GM12878 (cell line): Measurements from ENCODE around the gene MEF2C. TPM values are rescaled to one million over a fixed set of nuclear protein-coding genes. Genes with fewer than 3 reads are reported as not detected.

ENCODE experiments used
- ATAC-seq: fragments of 200-7000 bp; cut with Tn5 transposase; 3 replicates; pipeline ENCODE4 v1.9.1; 2020; ENCODE audit warnings: mild to moderate bottlenecking, moderate library complexity
- BruUV-seq: library from RNA; stranded (reverse); fragments of 400-500 nt; replicated peaks from 2 replicates; lab custom pipeline; 2021; lab: Mats Ljungman, UMichigan
- CTCF ChIA-PET: fragments of 300-600 bp; sonication (Branson Sonifier 250); formaldehyde crosslinking; extraction: SDS; loops from one replicate; lab custom pipeline; 2021; ENCODE audit warnings: inconsistent platforms; lab: Yijun Ruan, JAX
- POLR2A ChIA-PET: fragments of 350-600 bp; formaldehyde crosslinking; extraction: SDS; loops from one replicate; lab custom pipeline; 2021; ENCODE audit warnings: inconsistent platforms; lab: Charles Lee
- RAD21 ChIA-PET: fragments of 300-600 bp; sonication (Branson Sonifier 250); formaldehyde crosslinking; loops from one replicate; lab custom pipeline; 2023; ENCODE audit warnings: antibody characterized with exemption; ENCODE audit not compliant: unreplicated experiment; lab: Charles Lee
- SMC1A ChIA-PET: fragments of 300-600 bp; sonication (Branson Sonifier 250); formaldehyde crosslinking; loops from one replicate; lab custom pipeline; 2023; ENCODE audit not compliant: unreplicated experiment, uncharacterized antibody; lab: Charles Lee
- DNase-seq: peaks from one replicate; pipeline ENCODE4 v3.0.0-alpha.2; 2011; ENCODE audit warnings: low read depth, low spot score
- FAIRE-seq: peaks from 3 replicates; lab custom pipeline; 2011; peaks lifted over from hg19 to GRCh38; lab: Jason Lieb, UNC
- H2AFZ ChIP-seq: 2 replicates; pipeline ENCODE4 v1.6.0; 2011; ENCODE audit warnings: low read depth, low read length, control low read depth; ENCODE audit not compliant: control insufficient read depth
- H3K27ac ChIP-seq: 2 replicates; pipeline ENCODE4 v1.5.1; 2011; ENCODE audit warnings: control low read depth; ENCODE audit not compliant: control insufficient read depth, insufficient read depth
- H3K27me3 ChIP-seq, 2 experiments: replicated peaks in 1 of 2; 2 replicates each; pipeline versions ENCODE4 v1.6.0 to v1.6.1; 2011; ENCODE audit warnings: low read length in 1 of 2; ENCODE audit not compliant: control insufficient read depth in 2 of 2, insufficient read depth in 2 of 2
- H3K36me3 ChIP-seq, 2 experiments: 2 replicates each; pipeline ENCODE4 v1.5.1; 2011; ENCODE audit warnings: low read length in 1 of 2; ENCODE audit not compliant: control insufficient read depth in 2 of 2, insufficient read depth in 2 of 2
- H3K4me1 ChIP-seq: 2 replicates; pipeline ENCODE4 v1.6.1; 2011; ENCODE audit warnings: mild to moderate bottlenecking, low read length, moderate library complexity, mixed read lengths; ENCODE audit not compliant: control insufficient read depth, insufficient read depth
- H3K4me2 ChIP-seq: 2 replicates; pipeline ENCODE4 v1.6.0; 2011; ENCODE audit warnings: control low read depth; ENCODE audit not compliant: control insufficient read depth, insufficient read depth
- H3K4me3 ChIP-seq: fragments of 200-600 bp; sonication (generic); 2 replicates; pipeline ENCODE4 v1.5.1; 2016
- H3K79me2 ChIP-seq: 2 replicates; pipeline ENCODE4 v1.6.0; 2011; ENCODE audit warnings: low read length; ENCODE audit not compliant: control insufficient read depth, insufficient read depth
- H3K9ac ChIP-seq: 2 replicates; pipeline ENCODE4 v1.8.0; 2011; ENCODE audit warnings: low read length, control low read depth, mixed read lengths; ENCODE audit not compliant: control insufficient read depth, insufficient read depth
- H3K9me3 ChIP-seq: replicated peaks from 3 replicates; pipeline ENCODE4 v1.5.1; 2011; ENCODE audit warnings: mild to moderate bottlenecking, low read length; ENCODE audit not compliant: control insufficient read depth, insufficient read depth
- H4K20me1 ChIP-seq: 2 replicates; pipeline ENCODE4 v1.6.0; 2011; ENCODE audit not compliant: control insufficient read depth, insufficient read depth
- E4F1 ChIP-seq: fragments of 450-650 bp; IDR thresholded peaks from 2 replicates; pipeline ENCODE4 v1.6.1; 2018; ENCODE audit warnings: borderline replicate concordance, mild to moderate bottlenecking; ENCODE audit not compliant: partially characterized antibody
- PAX8 ChIP-seq: fragments of 450-650 bp; IDR thresholded peaks from 2 replicates; pipeline ENCODE4 v1.6.1; 2017; ENCODE audit warnings: mild to moderate bottlenecking, moderate library complexity
- POLR2A ChIP-seq: IDR thresholded peaks from 2 replicates; pipeline ENCODE4 v1.6.1; 2011; ENCODE audit warnings: low read depth, mild to moderate bottlenecking, low read length
- WGBS: methylation state at CpG from one replicate; pipeline ENCODE4 v1.1.6; 2016; ENCODE audit warnings: low lambda C conversion rate; ENCODE audit not compliant: insufficient replicate concordance, insufficient coverage; ENCODE audit errors: missing lambda C conversion rate; 5-methylcytosine and 5-hydroxymethylcytosine counted together
- in situ Hi-C: fragments of 300-500 bp; cut with MboI; formaldehyde crosslinking; loops from 9 replicates; pipeline ENCODE4 v1.14.3; 2018; ENCODE audit warnings: mixed read lengths
- intact Hi-C: fragments of 100-400 bp; cut with micrococcal nuclease; formaldehyde crosslinking; loops from one replicate; pipeline ENCODE4 v1.14.2; 2022; ENCODE audit not compliant: unreplicated experiment
- polyA plus RNA-seq, 11 experiments: library from polyadenylated mRNA; depleted of rRNA in 4 of 11; unstranded in 6 of 11; stranded (reverse) in 5 of 11; fragments of >200 nt; fragmentation: Nextera tagmentation in 4 of 11; fragmentation: Illumina TruSeq in 1 of 11; extraction: Ambion mirVana in 4 of 11; extraction: Trizol in 1 of 11; gene quantifications; 1 replicate in 1 of 11; 2 replicates in 10 of 11; pipeline versions ENCODE4 v1.2.1 to v1.2.3, GENCODE V29; 2011 to 2016; ENCODE audit warnings: inconsistent platforms in 2 of 11, missing spikeins in 2 of 11, low read depth in 1 of 11
- total RNA-seq, 4 experiments: library from RNA; depleted of rRNA in 3 of 4; stranded (reverse); fragments of >200 nt in 3 of 4; fragmentation: Illumina TruSeq in 1 of 4; extraction: Trizol in 1 of 4; gene quantifications; 2 replicates each; pipeline versions ENCODE4 v1.2.1 to v1.2.3, GENCODE V29; 2013 to 2021

The MEF2C gene
- total and polyA plus RNA-seq, 10 of the 15 experiments (the other 5 are each of a cell fraction or from before 2014, with no cell fraction given) = 104 to 225 (median 180) TPM

GRCh38 chr5:88860501-88860900, 22.5 kb downstream of the MEF2C start:
- no peak overlapping the region for H3K4me3 ChIP-seq
- 100% methylated on average over 1 of the region's 1 CpG for WGBS
- H2AFZ ChIP-seq = no peak overlapping the region
- RAD21 ChIA-PET = no interaction called here
- SMC1A ChIA-PET = interaction anchor here (1.1 to 1.7 kb wide), 4 partner anchors 10 to 410 kb away, joined by 3 to 4 read pairs (median 4); no protein-coding TSS in a partner anchor
- POLR2A ChIA-PET = interaction anchor here (1.4 kb wide), 1 partner anchor 11 kb away, joined by 3 read pairs; no protein-coding TSS in a partner anchor
- no peaks in the 10 kb centered on the region for H3K4me1 ChIP-seq
- peaks cover 75% of the 10 kb centered on the region for H3K79me2 ChIP-seq
- BruUV-seq = no TSS peak
- H4K20me1 ChIP-seq = no peaks in the 10 kb centered on the region
- FAIRE-seq = no peak
- H3K27ac ChIP-seq = no peak overlapping the region
- H3K9me3 ChIP-seq = peaks cover 38% of the 10 kb centered on the region
- peaks cover 0 to 50% of the 10 kb centered on the region in 2 experiments for H3K36me3 ChIP-seq
- H3K9ac ChIP-seq = no peak overlapping the region
- intact Hi-C loops = no loop called here
- TF ChIP-seq PAX8 (no peak), POLR2A (peak; percentile 38; the same call in 1 of the 2 replicates)
- CTCF ChIA-PET = interaction anchor here (1.3 kb wide), 1 partner anchor 136 kb away, joined by 3 read pairs; no protein-coding TSS in a partner anchor
- in situ Hi-C loops = no loop called here
- H3K4me2 ChIP-seq = no peak overlapping the region
- no peak; the same call in 2 of the 3 replicates for ATAC-seq
- H3K27me3 ChIP-seq = no peaks in the 10 kb centered on the region
- DNase-seq = no peak

DNA sequence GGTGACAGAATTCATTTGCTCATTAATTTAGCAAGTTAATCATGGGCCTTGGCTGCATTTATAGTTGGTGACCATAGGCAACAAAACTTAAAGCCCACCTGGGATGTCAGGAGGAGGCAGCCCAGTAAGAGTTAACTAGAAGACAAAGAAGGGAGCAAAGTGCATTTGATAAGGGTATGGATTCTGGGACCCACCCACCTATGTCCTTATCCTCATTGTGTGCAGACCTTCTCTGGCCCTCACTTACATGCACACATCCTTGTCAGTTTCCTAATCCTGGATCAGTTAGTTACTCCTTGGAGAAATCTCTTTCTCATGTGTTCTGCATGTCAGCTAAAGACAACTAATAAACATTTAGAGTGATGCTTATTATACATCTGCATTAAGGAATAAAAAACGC, 24.6 kb downstream of the MEF2C start:
- H3K4me2 ChIP-seq = no peak overlapping the region
- no peak for TF ChIP-seq E4F1
- TF ChIP-seq POLR2A = peak; percentile 37; the same call in 1 of the 2 replicates
- in situ Hi-C loops (no loop called here), intact Hi-C loops (no loop called here)
- no TSS peak for BruUV-seq
- H3K9ac ChIP-seq = no peak overlapping the region
- no peak overlapping the region for H3K27ac ChIP-seq
- H2AFZ ChIP-seq = no peak overlapping the region
- ChIA-PET RAD21 (no interaction called here), POLR2A (no interaction called here), CTCF (no interaction called here), SMC1A (no interaction called here)
- DNase-seq (no peak), ATAC-seq (no peak), FAIRE-seq (no peak)
- no peaks in the 10 kb centered on the region for H3K27me3 ChIP-seq
- peaks cover 67% of the 10 kb centered on the region for H3K79me2 ChIP-seq
- H4K20me1 ChIP-seq = no peaks in the 10 kb centered on the region
- peaks cover 0 to 53% of the 10 kb centered on the region in 2 experiments for H3K36me3 ChIP-seq
- peaks cover 43% of the 10 kb centered on the region for H3K9me3 ChIP-seq
- no peaks in the 10 kb centered on the region for H3K4me1 ChIP-seq
- WGBS = 97% methylated on average over 1 of the region's 1 CpG
- H3K4me3 ChIP-seq = no peak overlapping the region
